NCI-H69 (cell line): ENCODE data around the gene HDHD5.

Experiments used
- DNase-seq: peaks from one replicate; lab custom pipeline; 2025; lab: John Stamatoyannopoulos, UW

HDHD5 gene

DNA sequence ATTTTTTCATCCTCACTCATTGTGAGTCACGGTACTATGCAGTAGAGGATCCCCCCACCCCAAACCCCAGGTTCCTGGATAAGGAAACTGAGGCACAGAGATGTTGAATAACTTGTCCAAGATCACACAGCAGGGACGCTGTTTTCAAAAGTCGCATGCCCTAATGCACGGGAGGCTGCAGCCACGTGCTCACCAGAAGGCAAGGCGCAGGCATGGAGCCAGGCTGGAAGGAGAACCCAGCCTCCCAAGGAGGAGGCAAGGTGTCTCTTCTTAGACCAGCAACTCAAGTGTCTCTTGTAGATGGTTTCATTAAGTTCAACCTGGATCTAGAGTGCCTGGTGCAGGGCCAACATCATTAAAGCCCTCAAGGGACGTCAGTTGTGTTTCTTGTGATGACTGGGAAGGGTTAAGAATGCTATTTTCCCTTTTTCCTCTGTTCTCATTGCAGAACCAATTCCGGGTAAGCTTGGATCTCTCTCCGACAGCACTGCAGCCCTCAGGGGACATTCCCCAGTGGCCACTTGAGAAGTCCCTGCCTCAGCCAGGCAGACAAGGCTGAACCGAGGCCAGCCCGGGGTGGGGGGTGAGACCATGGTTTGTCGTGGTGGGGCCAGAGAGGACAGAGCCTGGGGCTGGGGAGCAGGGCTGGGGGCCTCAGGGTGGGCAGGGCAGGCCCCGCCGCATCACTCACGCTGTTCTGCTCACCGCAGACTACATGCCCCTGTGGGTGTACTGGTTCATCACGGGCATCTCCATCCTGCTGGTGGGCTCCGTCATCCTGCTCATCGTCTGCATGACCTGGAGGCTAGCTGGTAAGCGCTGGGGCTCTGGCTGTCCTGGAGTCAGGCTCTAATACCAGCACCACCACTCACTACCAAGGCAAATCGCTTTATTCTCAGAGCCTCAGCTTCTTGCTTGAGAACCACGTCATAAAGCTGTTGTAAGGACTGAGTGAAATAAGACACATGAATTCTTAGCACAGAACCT is 53.6 kb downstream of the HDHD5 start:
- DNase-seq, result no peak

GRCh38 chr22:17104336-17104935 is 54.6 kb downstream of the HDHD5 start:
- no peak for DNase-seq

- DNase-seq, result no peak
Observed at GRCh38 chr22:17103351-17103750, 55.7 kb downstream of the HDHD5 start.

- DNase-seq, result no peak
Observed at GRCh38 chr22:17102297-17102667, 56.8 kb downstream of the HDHD5 start.

DNA sequence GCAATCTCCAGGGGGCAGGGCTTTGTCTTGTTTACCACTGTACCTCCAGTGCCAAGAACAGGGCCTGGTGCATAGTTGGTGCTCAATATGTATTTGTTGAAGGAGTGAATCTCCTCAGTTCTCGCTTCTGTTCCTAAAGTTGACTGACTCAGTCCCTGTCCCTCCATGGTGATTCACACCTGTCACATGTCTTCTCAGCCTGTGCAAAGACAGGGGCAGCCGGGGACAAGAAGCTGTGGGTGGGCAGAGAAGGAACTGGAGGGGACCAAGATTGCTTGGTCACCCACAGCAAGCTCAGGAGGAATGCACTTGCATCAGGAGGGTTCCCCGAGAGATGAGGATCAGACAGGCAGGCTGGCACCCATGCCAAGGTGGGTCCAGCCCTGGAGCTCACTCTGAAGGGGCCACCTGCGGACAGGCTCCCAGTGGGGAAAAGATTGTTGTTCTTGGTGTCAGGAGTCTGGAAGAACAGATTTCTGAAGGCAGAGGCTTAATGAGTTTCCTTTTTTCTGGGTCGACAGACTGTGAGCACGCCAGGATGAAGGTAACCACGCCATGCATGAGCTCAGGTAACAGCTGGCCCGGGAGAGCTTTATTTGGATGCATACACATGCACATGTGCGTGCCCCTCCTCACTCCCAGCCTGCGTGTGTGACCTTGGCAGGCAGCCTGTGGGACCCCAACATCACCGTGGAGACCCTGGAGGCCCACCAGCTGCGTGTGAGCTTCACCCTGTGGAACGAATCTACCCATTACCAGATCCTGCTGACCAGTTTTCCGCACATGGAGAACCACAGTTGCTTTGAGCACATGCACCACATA is 57.4 kb downstream of the HDHD5 start:
- DNase-seq, result no peak

DNA sequence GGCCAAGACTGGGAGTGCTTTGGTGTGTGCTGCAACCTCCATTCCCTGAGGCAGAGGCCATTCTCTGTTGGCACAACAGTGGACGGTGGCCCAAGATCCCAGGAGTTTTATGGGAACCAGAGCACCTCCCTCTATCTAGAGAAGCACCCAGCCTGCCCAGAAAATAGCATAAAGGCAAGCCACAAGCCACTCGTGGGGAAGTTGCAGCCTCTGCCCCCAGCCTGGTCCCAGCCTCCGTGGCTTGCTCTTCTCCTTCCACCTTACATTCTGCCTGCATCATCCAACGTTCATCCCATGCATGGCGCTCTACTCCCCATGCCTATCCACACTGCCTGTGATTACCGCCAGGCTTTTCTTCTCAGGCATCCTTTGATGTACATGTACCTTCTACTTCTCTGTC is 58.5 kb downstream of the HDHD5 start:
- DNase-seq, result no peak

- DNase-seq, result no peak
Observed at GRCh38 chr22:17098379-17098819, 60.7 kb downstream of the HDHD5 start.

DNA sequence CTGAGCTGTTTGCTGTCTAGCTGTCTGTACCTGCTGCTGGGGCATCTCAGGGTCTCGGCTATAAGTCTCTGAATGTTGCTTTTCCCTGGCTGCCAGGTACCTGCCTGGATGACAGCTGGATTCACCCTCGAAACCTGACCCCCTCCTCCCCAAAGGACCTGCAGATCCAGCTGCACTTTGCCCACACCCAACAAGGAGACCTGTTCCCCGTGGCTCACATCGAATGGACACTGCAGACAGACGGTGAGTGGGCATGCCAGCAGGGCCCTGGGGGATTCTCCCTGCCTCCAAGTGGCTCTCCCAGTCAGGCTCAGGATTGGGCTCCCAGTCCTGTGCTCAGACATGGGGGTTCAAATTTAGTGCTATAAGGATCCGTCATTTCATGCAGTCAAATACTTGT is 61.4 kb downstream of the HDHD5 start:
- no peak for DNase-seq

DNA sequence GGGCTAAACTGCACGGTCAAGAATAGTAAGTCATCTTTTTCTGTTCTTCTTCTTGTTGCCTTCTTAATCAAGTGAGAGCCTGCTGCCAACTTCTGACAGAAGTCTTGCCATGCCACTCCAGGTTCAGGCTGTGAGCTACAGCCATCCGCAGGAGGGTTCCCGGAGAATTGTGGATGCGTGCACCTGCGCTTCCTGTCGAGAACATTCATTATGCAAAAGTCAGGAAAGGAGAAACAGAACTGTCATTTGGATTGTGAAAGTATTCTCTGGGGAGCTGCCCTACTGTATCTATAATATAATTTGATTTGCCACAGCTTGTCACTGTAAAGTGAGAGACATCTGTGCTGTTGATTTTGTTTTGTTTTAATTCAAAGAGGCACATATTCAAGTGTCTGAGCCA is 62.0 kb downstream of the HDHD5 start:
- peak; percentile 87 for DNase-seq

DNA sequence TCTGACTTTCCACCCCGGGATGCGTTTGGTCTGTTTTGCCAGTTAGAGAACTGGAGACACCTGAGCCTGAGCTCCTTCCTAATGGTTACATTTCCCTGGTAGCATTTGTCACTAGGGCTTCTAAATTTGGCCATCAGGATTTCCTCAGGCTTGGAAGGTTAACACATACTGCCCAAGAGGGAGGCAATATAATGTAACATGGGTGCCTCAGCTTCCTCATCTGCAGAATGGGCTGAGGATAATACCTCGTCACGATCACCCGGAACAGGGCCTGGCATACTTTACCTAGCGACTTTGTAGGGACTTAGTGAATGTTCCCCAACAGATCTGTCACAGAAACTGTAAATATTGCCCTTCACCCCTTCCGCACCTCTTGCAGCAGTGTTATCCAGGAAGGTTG is 63.0 kb downstream of the HDHD5 start:
- no peak for DNase-seq

DNA sequence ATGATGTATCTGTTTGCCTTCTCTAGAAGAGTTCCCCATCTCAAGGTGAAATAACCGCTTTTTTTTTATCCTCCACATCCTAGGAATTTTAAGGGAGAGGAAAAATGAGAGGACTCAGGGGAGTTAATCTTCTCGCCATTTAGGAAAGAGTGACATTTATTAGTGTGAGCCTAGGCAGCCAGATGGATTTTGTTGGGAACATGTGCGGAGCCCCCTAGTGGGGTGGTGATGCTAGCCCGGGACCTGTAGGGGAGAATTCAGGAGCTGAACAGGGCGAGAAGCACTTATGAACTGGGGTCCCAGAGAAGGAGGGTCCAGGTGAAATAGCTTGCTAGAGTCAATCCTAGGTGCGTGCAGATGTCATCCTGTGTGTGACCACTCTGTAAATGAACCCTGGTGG is 63.5 kb downstream of the HDHD5 start:
- peak; percentile 18 for DNase-seq

- no peak for DNase-seq
Observed at GRCh38 chr22:17093081-17093480, 66.0 kb downstream of the HDHD5 start.

- DNase-seq, result no peak
Observed at GRCh38 chr22:17091851-17092250, 67.2 kb downstream of the HDHD5 start.

DNA sequence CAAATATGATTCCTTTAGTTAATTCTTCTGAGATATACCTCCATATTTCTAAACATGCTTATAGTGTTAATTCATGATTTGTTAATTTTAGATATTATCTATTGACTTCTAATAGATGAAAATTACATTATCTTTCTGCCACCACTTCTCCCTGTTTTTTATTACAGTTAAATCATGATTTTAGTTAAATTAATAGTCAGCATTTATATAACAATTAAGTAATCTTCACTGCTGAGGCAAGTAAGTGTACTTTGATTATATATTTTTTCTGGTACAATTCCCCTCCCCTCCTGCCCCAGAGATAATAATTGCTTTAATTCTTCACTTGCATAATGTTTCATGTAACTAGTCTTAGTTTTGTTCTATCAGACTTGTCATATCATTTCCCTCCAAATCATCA is 68.5 kb downstream of the HDHD5 start:
- DNase-seq, result no peak
